Measurements from ENCODE around the gene RBM6.
"Not testable (repeated sequence)": the region's sequence is repeated elsewhere in the genome, so short reads cannot be mapped to it uniquely, and the experiment has no call there.

RBM6 gene

DNA sequence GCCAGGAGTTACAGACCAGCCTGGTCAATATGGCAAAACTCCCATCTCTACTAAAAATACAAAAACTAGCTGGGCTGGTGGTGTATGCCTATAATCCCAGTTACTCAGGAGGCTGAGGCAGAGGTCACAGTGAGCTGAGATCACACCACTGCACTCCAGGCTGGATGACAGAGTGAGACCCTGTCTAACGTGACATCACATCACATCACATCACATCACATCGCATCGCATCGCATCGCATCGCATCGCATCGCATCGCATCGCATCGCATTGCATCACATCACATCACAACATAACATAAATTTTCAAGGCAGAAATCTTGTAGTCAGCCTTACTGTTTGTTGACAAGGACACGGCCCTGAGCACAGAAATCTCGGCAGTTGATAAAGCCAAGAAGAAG, 44.4 kb downstream of the RBM6 start:
- DNase-seq = no peak

DNA sequence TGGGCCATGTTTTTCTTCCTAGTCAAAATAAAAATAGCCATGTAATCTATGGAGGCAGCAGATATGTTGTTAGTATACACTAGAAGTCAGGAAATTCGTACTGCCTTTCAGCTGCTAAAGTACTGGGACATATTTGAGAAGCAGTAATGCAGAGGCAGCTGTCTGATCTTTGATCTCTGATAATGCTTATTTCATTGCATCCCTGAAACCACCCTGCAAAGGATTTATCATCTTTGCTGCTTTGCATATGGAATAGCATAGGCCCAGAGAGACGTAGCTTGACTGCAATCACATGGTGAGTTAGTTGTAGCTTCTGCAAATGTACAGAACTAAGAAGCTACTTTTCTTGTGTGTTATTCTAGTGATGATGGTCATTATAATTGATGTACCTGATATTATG, 52.4 kb downstream of the RBM6 start:
- no peak for DNase-seq

DNA sequence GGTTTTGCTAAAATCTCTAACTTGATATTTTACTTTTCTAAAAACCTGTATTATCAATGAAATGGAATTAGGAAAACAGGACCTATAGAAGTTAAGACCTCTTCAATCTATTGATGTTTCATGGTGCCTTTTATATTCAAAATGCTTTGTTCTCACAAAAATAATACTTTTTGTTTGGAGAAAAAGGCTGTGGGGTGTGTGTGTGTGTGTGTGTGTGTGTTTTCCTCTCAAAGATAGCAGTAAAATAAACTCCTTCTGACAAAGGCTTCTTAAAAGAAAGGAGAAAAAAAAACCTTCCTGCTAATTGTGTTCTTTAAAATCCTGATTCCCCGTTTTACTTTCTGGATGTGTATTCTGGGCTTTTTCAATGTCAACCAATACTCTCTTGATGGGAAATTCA, 54.5 kb downstream of the RBM6 start:
- no peak for DNase-seq

DNA sequence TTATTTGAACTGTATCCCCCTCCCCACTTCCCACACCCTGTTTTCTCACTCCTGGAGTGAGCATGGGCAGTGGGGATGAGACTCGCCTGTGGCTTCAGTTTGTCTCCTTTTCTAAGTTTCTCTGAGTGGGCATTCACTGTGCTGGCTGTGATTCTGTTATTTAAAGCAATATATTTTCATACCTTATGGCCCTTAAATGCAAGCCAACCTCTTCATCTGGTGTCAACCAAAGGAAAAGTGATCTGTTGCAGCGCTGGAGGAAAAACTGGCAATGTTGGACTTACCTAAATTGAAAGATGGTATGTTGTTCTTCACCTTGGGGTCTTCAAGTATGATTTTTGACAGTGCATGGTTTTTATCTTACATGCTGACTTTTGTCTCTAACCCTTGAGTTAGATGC, 56.1 kb downstream of the RBM6 start:
- DNase-seq = no peak

DNA sequence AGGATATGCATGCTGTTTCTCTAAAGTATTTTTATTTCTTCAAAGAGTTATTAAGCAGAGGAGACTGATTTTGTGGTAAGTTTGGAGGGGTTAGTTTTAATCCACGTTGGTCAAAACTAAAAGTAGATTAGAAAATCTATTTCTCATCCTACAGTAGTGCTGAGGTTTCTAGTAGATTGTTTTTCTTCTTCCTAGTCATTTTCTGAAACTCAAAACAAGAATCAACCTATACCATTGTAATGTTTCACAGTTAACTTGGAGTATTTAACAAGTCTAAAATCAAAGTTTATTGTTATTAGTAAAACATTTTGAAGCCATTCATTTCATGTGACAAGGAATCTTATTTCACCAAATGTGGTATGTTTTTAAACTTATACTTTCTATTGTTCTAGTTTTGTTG, 57.9 kb downstream of the RBM6 start:
- DNase-seq = no peak

DNA sequence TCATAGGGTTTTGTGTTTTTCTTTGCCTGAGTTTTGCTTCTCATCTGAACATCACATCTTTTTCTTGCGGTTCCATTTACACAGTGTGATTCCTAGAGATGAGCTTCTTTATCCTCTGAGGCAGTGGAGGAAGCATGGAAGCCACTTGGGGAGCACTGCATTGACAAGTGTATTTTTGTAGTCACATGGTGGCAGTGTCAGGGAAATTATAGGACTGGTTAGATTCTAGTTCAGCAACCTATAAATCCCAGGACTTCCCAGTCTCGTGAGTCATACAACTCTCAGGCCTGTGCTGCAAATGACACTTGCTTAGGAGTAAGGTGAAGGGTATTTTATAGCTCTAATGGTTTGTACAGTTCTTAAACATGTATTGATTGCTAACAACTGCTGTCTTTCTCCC, 58.4 kb downstream of the RBM6 start:
- DNase-seq = no peak

DNA sequence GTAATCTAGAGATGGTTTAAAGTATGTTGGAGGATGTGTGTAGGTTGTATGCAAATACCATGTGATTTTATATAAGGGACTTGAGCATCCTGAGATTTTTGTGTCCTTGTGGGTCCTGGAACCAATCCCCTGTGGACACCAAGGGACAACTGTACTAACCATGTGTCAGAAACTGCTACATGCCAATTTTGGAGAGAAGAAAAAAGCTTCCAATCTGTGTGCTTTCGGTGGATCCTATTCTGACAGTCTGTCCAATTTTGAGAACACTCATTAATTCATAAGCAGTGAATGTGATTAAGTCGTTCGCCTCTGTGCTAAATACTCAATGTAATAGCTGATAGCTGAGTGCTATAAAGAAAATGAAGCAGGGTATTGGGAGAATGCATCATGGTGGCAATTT, 61.6 kb downstream of the RBM6 start:
- DNase-seq = no peak

DNA sequence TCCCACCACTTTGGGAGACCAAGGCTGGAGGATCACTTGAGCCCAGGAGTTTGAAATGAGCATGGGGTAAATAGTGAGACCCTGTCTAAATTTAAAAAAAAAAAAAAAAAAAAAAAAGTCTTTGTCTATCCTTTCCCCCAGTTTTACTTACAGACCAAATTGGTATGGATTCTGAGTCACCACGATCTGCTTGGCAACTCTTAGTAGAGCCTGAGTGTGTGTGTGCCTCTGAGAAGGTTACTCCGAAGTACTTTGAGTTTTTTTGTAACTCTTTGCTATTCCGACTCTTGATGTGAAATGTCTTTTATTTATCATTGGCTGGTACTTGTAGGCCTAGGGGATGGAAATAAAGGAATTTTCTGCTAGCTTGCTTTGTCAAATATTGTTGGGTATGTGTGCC, 63.3 kb downstream of the RBM6 start:
- no peak for DNase-seq

DNA sequence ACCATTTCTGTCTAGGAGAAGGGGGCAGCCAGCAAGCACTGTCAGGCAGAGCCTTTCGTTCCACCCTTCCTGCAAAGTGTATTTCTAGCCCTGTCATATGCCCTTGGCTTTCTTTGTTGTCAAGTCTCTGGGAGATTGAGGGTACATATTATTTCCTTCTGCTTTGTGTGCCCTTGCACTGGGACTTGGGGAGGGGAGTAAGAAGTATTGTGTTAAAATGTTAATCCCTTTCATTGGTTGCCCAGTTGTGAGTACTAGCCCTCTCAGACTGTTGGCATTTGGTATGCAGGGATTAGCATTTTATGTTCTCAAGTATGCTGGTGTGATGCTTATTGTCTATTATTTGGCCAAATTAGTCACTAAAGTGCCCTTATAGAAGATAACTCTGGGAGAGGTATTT, 63.9 kb downstream of the RBM6 start:
- no peak for DNase-seq

DNA sequence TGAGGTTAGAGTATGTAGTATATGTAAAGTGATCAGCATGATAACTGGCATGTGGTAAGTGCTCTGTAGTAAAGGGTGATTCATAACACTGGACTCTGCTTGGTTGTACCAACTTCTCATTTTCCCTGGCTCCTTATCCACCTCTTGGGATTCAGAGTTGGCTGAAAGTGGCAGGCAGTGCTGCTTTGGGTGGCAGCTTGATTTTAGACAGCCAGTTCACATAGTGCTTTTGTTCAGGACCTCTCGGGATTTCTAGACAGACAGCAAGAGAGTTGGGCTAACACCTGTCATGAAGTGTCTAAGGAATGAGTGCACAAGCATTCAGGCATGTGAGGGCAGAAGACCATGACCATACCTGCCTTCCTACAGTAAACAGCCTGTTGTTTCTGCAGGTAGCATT, 69.0 kb downstream of the RBM6 start:
- DNase-seq = no peak

DNA sequence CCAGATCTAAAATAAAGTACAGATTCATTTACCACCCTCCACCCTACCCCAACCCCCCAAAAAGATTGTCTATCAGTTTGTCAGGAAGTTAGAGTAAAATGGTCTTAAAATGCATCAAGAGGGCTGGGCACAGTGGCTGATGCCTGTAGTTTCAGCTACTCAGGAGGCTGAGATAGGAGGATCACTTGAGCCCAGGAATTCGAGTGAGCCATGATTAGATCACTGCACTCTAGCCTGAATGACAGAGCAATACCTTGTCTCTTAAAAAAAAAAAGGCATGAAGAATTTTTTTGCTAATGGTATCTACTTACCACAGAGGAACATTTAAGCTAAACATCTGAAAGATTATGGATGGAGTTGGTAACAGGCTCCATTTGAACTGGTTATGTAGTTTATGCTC, 71.0 kb downstream of the RBM6 start:
- no peak for DNase-seq

DNA sequence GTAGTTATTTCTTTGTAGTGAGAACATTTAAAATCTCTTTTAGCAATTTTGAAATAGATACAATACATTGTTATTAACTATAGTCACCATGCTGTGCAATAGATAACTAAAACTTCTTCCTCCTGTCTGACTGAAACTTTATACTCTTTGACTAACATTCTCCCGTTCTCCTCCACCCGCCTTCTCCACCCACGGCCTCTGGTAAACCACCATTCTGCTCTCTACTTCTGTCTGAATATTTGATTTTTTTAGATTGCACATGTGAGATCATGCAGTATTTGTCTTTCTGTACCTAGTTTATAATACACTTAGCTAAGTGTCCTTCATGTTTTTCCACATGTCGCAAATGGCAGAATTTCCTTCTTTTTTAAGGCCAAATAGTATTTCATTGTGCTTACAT, 76.0 kb downstream of the RBM6 start:
- no peak for DNase-seq

DNA sequence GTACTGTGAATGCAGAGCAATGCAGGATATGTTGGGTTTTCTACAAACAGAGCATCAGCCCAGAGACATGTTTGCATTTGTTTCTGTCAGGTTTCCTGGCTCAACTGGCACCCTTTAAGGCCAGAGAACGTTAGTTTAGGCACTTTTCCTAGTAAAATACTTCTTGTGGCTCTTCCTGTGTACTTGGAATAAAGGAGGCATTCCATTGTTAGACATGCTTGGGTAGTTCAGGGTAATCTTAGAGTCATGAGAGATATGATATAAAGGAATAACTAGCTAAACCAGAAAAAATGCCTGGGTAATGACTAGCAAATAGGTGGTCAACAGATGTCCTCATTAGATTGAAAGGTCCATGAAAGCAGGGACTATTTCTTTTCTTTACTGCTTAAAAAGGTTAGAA, 88.4 kb downstream of the RBM6 start:
- DNase-seq = no peak

DNA sequence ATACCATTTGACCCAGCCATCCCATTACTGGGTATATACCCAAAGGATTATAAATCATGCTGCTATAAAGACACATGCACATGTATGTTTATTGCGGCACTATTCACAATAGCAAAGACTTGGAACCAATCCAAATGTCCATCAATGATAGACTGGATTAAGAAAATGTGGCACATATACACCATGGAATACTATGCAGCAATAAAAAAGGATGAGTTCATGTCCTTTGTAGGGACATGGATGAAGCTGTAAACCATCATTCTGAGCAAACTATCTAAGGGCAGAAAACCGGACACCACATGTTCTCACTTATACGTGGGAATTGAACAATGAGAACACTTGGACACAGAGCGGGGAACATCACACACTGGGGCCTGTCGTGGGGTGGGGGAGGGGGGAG, 91.3 kb downstream of the RBM6 start:
- DNase-seq = not testable (repeated sequence)

DNA sequence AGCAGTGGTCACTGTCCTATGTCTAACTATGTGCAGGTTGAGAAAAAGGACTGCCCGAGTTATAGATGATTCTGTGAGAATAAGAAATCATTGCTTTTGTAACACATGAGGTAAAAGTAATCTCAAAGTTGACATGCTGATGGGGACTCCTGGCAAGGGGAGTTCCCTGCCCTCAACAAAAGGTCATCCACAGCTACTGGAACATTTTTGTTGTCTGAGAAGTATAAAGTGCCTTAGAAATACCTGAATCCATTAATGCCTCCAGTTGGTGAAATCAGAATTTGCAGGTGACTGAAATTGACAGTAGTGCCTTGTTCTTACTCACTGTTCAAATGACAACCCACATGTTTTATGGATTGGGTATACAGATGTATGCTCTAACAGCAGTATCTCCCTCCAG, 105.0 kb downstream of the RBM6 start:
- no peak for DNase-seq

DNA sequence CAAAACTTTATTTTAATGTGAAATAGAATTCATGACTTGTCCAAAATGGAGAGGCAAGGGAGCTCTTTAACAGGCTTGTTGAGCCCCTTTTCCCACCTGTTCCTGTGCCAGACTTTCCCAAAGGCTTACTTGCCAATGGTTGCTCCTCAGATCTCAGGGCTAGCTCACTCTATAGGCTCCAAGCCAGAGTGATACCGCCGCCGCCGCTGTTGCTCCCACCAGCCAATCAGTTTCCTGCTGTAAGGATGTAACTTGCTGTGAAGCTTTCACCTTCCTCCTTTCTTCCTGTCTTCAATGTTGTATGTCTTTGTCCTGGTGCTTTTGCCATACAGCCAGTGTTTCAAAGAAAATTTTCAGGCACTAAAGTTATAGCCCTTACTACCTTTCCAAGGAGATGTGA, 107.5 kb downstream of the RBM6 start:
- no peak for DNase-seq

DNA sequence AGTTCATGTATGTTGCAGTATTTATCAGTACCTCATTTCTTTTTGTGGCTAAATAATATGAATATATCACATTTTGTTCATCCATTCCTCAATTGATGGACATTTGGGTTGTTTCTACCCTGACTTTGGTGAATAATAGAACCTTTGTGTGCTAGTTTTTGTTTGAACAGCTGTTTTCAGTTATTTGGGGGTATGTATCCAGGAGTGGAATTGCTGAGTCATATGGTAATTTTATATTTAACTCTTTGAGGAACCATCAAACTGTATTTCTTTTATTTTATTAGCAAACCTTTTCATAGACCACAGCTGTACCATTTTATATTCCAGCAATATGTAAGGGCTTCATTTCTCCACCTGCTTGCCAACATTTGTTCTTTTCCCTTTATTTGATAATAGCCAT, 110.4 kb downstream of the RBM6 start:
- no peak for DNase-seq

DNA sequence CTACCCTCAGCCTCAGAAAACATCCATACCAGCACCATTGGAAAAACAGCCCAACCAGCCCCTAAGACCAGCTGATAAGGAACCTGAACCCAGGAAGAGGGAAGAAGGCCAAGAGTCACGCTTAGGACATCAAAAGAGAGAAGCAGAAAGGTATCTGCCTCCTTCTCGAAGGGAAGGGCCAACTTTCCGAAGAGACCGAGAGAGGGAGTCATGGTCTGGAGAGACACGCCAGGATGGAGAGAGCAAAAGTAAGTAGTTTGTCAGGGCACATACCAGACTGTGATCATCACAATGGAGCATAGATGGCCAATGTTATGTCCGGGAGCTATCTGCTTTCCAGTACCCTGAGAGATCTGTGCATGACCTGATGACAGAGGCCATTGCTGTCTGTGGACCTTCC, 117.8 kb downstream of the RBM6 start:
- no peak for DNase-seq

DNA sequence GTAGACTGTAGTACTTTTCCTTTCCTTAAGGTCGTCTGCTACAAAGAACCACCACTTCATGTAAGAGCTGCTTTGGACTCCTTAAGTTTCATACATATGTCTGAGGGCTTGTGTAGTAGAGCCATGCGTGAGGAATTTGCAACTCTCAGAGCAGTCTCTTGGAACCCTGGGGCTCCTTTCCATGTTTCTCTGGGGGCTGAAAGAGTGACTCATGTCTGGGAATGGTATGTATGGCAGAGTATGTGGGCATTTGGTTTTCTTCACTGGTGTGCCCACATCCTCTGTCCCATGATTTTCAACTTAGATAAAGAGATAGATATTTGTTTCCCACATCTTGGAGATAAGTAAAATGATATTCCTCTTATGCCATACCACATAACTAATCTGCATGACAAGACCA, 128.2 kb downstream of the RBM6 start:
- DNase-seq = no peak

DNA sequence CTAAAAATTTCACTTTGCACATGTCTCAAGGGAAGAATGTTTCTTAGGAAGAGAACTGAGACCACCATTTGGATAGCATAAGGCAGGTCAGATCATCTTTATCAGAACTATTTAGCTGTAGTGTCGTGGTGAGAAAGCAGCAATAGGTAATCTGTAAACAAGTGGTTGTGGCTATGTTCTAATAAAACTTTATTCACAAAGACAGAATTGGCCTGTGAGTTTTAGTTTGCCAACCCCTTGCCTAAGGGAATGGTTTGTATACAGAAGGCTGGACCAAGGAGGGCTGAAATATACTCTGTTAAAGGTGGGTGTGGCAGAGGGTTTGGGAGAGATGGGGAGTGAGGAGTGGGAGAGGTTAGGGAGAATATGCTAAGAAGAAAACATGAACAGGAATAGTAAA, 138.1 kb downstream of the RBM6 start:
- no peak for DNase-seq

DNA sequence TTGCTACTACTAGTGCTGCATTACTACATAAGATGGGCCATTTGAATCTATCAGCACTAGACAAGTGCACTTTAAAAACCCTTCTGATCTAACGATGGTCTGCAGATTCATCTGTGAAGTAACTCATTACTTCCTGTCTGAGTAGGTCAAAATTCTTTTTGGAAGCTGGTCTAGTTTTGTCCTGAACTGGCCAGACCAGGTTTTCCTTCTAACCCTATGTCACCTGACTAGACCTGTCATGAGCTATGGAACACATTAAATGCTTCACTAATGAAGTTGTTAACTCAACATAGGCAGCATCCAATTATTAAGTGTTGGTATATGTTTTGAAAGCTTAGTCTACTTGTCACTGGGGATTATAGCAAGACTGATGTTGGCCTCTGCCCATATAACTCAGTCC, 138.7 kb downstream of the RBM6 start:
- no peak for DNase-seq

DNA sequence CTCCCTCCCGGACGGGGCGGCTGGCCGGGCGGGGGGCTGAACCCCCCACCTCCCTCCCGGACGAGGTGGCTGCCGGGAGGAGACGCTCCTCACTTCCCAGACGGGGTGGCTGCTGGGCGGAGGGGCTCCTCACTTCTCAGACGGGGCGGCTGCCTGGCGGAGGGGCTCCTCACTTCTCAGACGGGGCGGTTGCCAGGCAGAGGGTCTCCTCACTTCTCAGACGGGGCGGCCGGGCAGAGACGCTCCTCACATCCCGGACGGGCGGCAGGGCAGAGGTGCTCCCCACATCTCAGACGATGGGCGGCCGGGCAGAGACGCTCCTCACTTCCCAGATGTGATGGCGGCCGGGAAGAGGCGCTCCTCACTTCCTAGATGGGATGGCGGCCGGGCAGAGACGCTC, 145.0 kb downstream of the RBM6 start:
- not testable (repeated sequence) for DNase-seq

DNA sequence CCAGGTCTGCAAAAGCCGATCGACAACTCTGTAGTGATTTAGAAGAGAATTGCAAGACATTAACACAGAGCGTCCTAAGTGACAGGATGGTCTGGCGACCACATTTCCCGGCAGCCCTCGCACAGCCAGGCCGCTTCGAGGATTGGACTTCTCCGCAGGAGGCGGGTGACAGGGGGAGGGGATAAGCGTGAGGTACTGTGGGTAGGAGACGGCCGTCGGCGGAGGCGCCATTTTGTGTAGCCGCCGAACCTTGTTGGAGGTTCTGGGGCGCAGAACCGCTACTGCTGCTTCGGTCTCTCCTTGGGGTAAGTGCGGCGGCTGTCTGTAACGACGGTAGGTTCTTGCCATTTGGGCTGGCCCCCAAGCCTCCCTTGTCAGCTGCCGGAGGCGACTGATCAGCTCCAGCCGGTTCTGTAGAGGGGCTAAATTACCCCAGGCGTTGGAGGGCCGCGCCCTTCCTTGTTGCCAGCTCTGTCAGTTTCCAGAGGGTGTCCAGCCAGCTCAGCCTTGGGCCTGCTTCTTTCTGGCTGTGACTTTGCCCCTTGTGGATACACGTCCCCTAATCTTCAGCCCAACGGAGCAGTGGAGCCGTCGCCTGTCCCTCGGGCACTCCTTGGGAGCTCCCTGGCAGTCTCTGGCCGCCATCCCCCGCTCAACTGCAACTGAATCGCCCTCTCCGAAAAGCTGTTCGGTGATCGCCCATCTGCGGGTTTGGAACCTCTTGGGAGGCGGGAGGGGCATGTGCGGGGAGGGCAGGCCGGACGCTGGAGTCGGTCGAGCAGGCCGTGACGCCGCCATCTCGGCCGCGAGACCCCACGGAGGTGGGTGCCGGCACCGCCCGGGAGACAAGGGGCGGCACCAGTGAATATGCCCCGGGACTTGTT, 149.0 kb downstream of the RBM6 start, which contains the start of gene RBM5:
TSS of gene RBM5 (plus strand) at position 195 of the 884 bp plus-strand sequence. CDS start 1,516 bp downstream, outside the sequence.
- DNase-seq = peak; percentile 91

DNA sequence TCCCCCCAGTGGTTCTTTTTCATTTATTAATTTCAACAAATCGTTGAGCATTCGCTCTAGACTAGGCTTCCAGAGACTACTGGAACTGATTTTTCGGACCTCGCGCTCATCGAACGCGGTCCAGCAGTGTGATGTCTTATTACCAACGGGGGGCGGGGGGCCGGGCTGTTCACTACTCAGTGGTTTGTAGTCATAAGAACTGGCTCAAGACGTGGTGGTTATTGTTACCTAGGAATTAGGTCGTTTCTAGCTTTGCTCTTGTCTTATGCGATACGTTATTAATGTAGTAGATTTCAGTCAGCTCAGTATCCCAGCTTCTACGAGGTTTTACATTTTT, 149.6 kb downstream of the RBM6 start:
- no peak for DNase-seq

DNA sequence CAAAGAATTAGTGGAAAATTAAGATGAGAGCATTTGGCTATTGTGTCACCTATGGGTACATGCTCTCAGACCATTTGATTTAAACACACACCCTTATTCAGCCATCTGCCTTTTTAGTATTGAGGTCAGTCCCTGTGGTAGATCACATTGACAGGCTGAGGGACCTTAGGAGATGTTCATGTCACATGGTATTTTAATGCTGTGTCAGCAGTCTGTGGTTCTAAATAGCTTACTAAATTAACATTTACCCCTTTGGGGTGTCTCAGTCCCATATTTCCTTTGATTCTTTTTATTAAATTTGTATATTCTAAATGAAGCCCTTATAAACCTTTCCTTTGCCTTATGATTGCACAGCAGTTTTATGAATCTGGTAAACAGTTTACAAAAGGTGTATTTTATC, 151.0 kb downstream of the RBM6 start:
- DNase-seq = no peak
